ENCODE results near the gene GLRB. TPM values are rescaled to one million over a fixed set of nuclear protein-coding genes. Genes with fewer than 3 reads are reported as not detected.
"Not testable (repeated sequence)": the region's sequence is repeated elsewhere in the genome, so short reads cannot be mapped to it uniquely, and the experiment has no call there.

Gene GLRB
- not detected in 2 replicates for total RNA-seq (2014; rRNA removed; shearing (Covaris generic); ENCODE audit: low replicate concordance)

DNA sequence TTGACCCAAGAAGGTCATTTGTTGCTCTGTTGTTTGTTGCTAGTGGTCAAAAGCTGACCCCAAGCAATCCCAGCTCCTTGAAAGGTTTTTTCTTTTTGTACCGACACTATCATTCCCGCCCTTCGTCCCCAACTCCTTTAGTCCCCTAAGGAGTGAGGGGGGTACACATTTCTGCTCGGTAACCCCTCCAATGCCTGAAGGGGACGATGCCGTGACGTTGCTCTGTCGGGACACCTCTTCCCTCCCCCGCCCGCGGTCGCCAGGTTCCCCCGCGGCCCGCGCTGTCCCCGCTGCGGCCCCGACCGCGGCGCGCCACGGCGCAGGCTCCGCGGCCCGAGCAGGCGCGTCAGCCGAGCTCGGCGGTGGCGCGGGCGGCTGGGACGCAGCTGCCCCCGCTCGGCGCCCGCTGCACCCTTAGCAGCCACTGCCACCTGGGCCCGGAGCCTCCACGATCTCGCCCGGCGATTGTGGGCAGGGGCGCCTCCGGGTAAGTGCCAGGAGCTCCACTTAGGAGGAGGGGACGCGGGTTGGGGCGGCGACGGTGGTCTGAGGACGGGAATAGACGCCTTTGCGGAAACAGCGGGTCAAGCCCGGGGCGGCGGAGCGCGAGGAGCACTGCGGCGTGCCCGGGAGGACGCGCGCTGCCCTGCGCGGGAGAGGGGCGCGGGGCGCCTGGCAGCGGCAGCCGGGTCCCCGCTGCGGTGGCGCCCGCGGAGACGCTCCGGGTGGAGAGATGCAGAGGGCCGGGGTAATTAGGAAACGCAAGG is at the start of gene GLRB:
GLRB (plus strand) TSS at position 340 of the 767 bp plus-strand sequence. CDS start 1,875 bp downstream, outside the sequence.
- no peak for DNase-seq (ENCODE audit: low read depth)
- in situ Hi-C loops (cut with HindIII; ENCODE audit: low pct_unique_long_range_greater_than_20kb, low sequenced_read_pairs): no loop called here

DNA sequence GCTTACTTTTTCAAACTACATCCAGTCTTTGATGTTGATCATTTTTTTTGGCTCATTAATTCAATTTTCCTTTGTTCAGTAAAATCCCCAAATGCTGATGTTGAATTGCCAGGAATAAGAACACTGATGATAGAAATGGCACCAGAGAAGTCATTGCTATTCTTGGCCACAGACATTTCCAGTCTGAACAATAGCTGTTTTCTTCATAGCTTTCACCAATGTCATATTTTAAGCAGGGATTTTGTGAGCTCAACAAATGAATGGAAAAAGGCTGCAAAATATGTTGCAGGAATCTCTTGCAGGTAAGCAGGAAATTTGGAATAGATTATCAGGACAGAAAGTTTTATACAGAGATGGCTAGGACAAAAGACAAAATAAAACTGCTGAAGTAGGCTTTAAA is 40.5 kb upstream of the GLRB start:
- in situ Hi-C loops (cut with HindIII; ENCODE audit: low pct_unique_long_range_greater_than_20kb, low sequenced_read_pairs): no loop called here
- DNase-seq (ENCODE audit: low read depth): no peak

GRCh38 chr4:157040405-157040804 is 35.5 kb upstream of the GLRB start:
- in situ Hi-C loops (cut with HindIII; ENCODE audit: low pct_unique_long_range_greater_than_20kb, low sequenced_read_pairs): no loop called here
- DNase-seq (ENCODE audit: low read depth): no peak

DNA sequence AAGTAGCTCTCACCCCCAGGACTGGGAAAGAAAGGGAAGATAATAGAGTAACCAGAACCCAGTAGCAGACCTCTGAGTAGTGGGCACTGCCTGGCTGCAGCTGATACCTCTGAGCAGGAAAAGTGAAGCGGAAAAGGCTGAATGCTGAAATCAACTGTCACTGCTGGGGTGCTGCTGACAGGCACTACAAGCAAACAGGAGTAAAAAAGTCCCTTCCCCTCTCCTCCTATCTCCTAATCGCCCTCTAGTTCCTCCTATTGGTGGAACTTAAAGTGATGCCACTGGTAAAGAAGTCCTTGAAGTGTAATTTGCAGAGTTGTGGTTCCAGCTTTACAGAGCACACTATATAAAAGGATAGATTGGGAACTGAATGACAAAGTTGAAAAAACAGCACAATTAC is 32.8 kb upstream of the GLRB start:
- in situ Hi-C loops (cut with HindIII; ENCODE audit: low pct_unique_long_range_greater_than_20kb, low sequenced_read_pairs): no loop called here
- DNase-seq (ENCODE audit: low read depth): peak; percentile 47

- DNase-seq (ENCODE audit: low read depth): peak; percentile 56
- in situ Hi-C loops (cut with HindIII; ENCODE audit: low pct_unique_long_range_greater_than_20kb, low sequenced_read_pairs): no loop called here
Observed at GRCh38 chr4:157045507-157046127, 30.3 kb upstream of the GLRB start.

GRCh38 chr4:157048248-157048647 is 27.7 kb upstream of the GLRB start:
- in situ Hi-C loops (cut with HindIII; ENCODE audit: low pct_unique_long_range_greater_than_20kb, low sequenced_read_pairs): no loop called here
- DNase-seq (ENCODE audit: low read depth): no peak

DNA sequence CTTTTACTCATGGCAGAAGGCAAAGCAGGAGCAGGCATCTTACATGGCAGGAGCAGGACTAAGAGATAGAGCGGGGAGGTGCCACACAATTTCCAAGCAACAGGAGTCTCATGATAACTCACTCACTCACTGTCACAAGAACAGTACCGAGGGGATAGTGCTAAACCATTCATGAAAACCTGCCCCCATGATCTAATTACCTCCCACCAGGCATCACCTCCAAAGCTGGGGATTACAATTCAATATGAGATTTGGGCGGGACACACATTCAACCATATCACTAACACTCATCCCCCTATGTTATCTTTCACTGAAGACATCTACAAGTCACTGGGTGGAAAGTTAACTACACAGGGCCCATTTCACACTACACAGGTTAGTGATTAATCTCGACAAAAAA is 25.4 kb upstream of the GLRB start:
- DNase-seq (ENCODE audit: low read depth): no peak
- in situ Hi-C loops (cut with HindIII; ENCODE audit: low pct_unique_long_range_greater_than_20kb, low sequenced_read_pairs): no loop called here

- in situ Hi-C loops (cut with HindIII; ENCODE audit: low pct_unique_long_range_greater_than_20kb, low sequenced_read_pairs): no loop called here
- DNase-seq (ENCODE audit: low read depth): no peak
Observed at GRCh38 chr4:157052429-157053040, 23.4 kb upstream of the GLRB start.

DNA sequence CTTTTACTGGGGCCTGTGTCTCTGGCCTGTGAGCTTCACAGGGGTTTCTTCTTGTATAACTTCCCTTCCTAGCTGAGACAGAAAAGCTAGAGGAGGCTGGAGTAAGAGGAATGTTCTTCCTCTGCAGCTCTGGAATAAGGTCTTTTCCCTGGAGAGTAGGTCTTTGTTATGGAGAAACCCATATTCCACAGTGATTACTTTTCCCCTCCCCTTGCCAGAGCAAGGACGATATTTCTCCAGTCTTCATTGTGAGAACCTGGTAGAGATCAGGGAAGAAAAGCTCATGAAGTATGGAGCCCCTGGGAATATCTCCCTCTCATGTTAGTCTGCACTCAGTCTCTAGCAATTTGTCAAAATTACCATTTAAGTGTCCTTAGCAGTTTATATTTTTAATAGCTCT is 18.7 kb upstream of the GLRB start:
- in situ Hi-C loops (cut with HindIII; ENCODE audit: low pct_unique_long_range_greater_than_20kb, low sequenced_read_pairs): no loop called here
- DNase-seq (ENCODE audit: low read depth): no peak

- DNase-seq (ENCODE audit: low read depth); in situ Hi-C loops (cut with HindIII; ENCODE audit: low pct_unique_long_range_greater_than_20kb, low sequenced_read_pairs): not testable (repeated sequence)
Observed at GRCh38 chr4:157058899-157059298, 17.1 kb upstream of the GLRB start.

DNA sequence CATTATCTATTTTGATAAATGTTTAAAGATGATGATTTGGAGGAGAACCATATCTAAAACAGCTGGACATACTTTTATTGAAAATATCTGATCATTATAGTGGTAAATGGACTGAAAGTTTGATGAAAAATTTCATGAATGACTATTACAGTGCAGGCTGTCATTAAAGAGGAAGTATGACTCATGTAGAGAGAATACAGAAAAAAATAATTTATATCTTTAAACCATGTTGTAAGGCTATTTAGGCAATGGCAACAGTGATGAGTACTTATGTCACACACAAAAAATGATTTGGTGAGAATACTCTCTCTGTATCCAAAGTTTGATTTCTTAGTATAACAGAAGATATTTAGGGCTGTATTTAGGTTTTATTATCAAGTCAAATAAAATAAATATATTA is 3.9 kb upstream of the GLRB start:
- in situ Hi-C loops (cut with HindIII; ENCODE audit: low pct_unique_long_range_greater_than_20kb, low sequenced_read_pairs): no loop called here
- DNase-seq (ENCODE audit: low read depth): no peak

DNA sequence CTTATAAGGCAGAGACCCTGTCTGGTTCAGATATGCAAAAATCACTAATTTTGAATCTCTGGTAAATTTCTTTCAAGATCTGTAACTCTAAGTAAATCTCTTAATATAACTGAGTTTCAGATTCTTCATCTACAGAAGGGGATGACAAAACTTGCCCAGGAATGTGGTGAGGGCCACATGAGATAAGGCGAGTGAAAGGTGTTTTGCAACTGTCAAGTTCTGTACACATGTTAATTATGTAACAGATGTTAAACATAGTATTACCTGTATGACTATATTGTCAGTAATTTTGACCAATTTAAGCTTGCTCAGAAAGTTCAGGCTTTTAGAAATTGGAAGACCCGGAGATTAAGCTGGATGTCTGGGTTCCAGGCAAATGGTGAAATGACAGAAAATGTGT is 549 bp upstream of the GLRB start:
- no peak for DNase-seq (ENCODE audit: low read depth)
- in situ Hi-C loops (cut with HindIII; ENCODE audit: low pct_unique_long_range_greater_than_20kb, low sequenced_read_pairs): no loop called here

GRCh38 chr4:157076578-157076947 is 613 bp downstream of the GLRB start:
- DNase-seq (ENCODE audit: low read depth): no peak
- in situ Hi-C loops (cut with HindIII; ENCODE audit: low pct_unique_long_range_greater_than_20kb, low sequenced_read_pairs): no loop called here

- no peak for DNase-seq (ENCODE audit: low read depth)
- in situ Hi-C loops (cut with HindIII; ENCODE audit: low pct_unique_long_range_greater_than_20kb, low sequenced_read_pairs): no loop called here
Observed at GRCh38 chr4:157079441-157079840, 3.5 kb downstream of the GLRB start.

DNA sequence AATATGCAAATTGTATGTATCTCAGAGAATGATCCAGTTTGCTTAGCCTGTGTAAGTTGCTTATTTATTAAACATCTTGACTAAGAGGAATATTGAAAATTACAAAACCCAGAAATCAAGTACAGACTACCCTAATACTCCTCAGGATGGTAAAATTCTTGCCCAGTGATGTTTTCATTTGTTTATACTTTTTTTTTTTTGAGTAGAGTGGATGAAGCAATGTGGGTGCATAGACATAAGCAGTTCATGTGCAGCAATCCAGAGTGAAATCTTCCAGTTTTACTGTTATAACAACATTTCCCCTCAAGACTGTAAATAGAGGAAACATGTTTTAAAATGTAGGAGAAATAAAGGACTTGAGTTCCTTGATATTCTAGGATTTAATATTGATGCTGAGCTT is 4.7 kb downstream of the GLRB start:
- no peak for DNase-seq (ENCODE audit: low read depth)
- in situ Hi-C loops (cut with HindIII; ENCODE audit: low pct_unique_long_range_greater_than_20kb, low sequenced_read_pairs): no loop called here

DNA sequence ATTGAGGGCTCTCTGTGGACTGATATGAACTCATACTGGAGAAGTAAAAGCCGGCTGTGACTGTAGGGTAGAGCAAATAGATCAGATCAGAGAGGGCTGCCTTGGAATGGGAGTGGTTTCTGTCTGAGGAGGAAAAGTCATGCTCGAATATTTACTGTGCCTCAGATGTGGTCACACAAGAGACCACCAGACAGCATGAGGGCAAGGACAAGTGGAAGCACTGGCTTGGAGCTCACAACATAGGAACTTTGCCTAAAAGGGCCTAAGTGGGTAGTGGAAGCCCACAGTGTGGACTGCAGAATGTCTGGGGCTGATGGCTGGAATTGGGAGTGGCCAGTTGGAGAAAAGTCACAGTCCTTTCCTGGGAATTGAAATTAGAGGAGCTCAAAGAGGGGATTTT is 19.8 kb downstream of the GLRB start:
- DNase-seq (ENCODE audit: low read depth): no peak
- in situ Hi-C loops (cut with HindIII; ENCODE audit: low pct_unique_long_range_greater_than_20kb, low sequenced_read_pairs): no loop called here

DNA sequence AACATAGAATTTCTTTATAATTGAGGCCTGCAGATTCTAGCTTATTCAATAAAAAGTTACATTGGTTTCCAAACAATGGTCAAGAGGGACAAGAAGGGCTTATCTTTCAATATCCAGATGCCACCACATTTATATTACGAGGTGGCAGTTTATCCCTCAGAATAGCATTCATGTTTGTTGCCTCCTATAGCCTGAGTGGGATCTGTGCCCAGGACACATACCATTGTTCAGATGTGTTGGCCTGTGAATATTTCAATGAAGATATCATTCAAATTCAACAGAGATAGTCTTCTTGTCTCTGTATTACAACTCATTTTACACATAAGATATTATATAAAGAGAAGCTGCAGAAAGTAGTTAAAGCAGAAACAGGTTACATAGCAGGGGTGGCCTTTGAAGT is 20.5 kb downstream of the GLRB start:
- DNase-seq (ENCODE audit: low read depth): no peak
- in situ Hi-C loops (cut with HindIII; ENCODE audit: low pct_unique_long_range_greater_than_20kb, low sequenced_read_pairs): no loop called here

DNA sequence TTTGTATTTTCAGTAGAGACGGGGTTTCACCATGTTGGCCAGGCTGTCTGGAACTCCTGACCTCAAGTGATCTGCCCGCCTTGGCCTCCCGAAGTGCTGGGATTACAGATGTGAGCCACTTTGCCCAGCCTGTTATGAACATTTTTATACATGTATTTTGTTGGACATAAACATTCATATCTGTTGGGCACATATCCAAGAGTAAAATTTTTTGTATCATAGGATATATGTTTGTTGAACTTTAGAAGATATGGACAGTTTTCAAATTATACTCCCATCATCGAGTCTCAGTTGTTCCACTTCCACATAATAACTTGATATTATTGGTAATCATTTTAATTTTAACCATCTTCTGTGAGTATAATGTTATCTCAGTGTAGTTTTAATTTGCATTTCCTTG is 23.6 kb downstream of the GLRB start:
- in situ Hi-C loops (cut with HindIII; ENCODE audit: low pct_unique_long_range_greater_than_20kb, low sequenced_read_pairs): no loop called here
- DNase-seq (ENCODE audit: low read depth): no peak

- in situ Hi-C loops (cut with HindIII; ENCODE audit: low pct_unique_long_range_greater_than_20kb, low sequenced_read_pairs): no loop called here
- no peak for DNase-seq (ENCODE audit: low read depth)
Observed at GRCh38 chr4:157104541-157104940, 28.6 kb downstream of the GLRB start.

DNA sequence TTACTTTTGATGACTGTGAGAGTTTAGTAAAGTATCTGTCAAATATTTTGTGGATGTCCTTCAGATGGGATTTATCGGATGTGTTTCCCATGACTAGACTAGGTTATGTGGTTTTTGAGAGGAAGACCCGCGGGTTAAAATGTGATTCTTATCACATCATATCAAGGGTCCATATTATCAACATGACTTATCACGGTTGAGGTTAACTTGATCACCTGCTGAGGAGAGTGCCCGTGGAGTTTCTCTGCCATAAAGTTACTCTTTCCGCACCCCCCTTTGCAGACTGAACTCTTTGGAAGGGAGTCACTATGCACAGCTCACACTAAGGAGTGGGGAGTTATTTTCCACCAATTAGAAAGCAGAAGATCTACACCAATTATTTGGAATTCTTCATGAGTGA is 38.7 kb downstream of the GLRB start:
- DNase-seq (ENCODE audit: low read depth): no peak
- in situ Hi-C loops (cut with HindIII; ENCODE audit: low pct_unique_long_range_greater_than_20kb, low sequenced_read_pairs): no loop called here

All from Caki2 (cell line).